Stimulated activated CD8-positive, alpha-beta memory T cell treated with anti-CD3 and anti-CD28 coated beads, Interleukin-4, amount 100 ng/mL, for 1 hour (primary cell): Measurements from ENCODE around the gene CLPTM1.
"Not testable (repeated sequence)": the region's sequence is repeated elsewhere in the genome, so short reads cannot be mapped to it uniquely, and the experiment has no call there.

Source experiments
- DNase-seq, 2 donors: peaks; one replicate each; pipeline ENCODE4 v3.0.0-alpha.2; 2020; ENCODE audit warnings: low read depth in 2 of 2, low spot score in 1 of 2

CLPTM1 gene

DNA sequence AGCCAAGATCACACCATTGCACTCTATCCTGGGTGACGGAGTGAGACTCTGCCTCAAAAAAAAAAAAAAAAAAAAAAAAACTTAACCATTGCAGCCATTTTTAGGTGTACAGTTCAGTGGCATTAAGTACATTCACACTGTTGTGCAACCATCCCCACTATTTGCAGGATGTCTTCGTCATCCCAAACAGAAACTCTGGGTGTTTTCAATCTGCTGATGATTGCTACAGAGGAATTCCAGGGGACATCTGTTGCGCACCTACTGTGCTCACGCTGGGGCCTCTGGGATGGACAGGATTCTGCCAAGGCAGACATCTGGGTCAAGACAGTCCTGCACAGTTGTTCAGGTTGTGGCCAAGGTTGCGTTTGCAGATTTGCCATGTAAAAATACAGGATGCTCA lies 15.5 kb upstream of the CLPTM1 start:
- no peak for DNase-seq

DNA sequence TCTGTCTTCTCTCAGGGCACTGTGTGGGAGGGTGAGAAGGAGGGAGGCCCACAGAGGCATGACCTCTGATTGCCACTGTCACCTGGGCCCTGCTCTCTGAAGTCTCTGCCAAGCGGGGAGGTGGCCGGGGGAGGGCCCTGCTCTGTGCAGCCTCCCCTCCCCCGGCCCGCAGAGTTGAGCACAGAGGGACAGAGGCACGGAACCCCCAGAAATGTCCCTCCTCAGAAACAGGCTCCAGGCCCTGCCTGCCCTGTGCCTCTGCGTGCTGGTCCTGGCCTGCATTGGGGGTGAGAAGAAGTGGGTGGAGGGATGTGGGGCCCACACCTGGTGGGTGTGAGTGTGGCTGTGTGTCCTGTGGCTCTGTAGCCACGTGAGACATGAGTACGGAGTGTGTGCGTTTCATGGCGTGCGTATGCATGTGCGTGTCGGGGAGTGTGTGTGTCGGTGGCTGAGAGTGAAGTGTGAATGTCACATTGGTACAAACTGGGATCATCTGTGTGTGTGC lies 13.1 kb upstream of the CLPTM1 start, which contains the start of gene APOC4:
Gene APOC4 (plus strand): TSS at position 171 of the 505 bp plus-strand sequence. CDS start 41 bp downstream, at position 212.
- no peak for DNase-seq

DNA sequence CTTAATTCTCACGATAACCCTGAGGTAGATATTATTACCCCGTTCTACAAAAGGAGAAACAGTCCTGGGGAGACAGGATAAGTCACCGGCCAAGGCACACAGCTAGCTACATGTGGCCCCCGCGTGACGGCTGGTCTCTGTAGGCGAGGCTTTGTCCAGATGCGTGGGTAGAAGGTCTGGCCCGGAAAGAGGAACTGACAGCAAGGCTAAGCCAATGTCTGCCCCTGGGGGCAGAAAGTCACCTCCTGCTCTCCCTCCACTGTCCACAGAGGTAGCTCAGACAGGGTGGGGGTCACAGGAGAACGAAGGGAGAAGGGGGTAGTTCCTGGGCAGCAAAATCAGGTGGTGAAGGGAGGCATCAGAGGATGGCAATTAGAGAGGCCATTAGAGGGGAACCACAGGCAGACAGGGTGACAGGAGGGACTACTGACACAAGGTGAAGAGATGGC lies 11.4 kb upstream of the CLPTM1 start:
- no peak for DNase-seq

DNA sequence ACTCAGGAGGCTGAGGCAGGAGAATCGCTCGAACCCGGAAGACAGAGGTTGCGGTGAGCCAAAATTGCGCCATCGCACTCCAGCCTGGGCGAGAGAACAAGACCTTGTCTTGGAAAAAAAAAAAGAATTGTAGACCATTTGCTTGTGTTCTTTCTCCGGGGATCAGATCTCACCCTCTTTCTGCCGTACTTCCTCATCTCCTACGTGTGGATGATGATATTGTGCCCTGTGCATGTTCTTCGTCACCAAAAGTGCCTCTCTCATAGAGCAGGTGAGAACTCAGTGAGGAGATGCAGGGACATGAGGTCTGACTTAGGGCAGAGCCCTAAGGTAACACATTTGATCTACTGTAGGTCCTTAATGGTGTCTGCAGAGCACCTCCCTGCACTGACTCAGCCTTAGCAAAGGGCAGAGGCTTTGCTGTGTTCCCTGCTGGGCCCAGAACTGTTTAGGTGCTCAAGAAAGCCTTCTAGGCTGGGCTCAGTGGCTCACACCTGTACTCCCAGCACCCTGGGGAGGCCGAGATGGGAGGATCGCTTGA lies 8.1 kb upstream of the CLPTM1 start:
- DNase-seq = no peak

DNA sequence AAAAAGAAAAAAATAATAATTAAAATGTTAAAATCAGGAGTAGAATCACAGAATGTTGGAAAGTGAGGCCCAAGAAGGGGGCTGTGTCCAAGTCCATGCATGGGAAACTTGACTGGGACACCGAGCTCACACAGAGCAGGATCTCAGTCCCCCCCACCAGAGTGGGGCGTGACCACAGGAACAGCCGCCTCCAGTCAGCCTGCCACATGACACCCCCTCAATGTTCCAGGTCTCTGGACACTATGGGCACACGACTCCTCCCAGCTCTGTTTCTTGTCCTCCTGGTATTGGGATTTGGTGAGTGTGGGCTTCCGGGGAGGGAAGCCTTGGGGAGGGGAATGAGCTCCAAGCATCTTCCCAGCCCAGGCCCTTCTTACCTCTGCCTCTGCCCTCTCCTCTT lies 6.9 kb upstream of the CLPTM1 start:
- DNase-seq = no peak

DNA sequence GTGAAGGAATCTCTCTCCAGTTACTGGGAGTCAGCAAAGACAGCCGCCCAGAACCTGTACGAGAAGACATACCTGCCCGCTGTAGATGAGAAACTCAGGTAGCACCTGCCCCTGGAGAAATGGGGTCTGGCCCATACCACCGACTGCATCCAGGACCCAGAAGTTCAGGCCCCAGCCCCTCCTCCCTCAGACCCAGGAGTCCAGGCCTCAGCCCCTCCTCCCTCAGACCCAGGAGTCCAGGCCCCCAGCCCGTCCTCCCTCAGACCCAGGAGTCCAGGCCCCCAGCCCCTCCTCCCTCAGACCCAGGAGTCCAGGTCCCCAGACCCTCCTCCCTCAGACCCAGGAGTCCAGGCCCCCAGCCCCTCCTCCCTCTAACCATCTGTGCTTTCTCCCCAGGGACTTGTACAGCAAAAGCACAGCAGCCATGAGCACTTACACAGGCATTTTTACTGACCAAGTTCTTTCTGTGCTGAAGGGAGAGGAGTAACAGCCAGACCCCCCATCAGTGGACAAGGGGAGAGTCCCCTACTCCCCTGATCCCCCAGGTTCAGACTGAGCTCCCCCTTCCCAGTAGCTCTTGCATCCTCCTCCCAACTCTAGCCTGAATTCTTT lies 6.3 kb upstream of the CLPTM1 start:
- no peak for DNase-seq

DNA sequence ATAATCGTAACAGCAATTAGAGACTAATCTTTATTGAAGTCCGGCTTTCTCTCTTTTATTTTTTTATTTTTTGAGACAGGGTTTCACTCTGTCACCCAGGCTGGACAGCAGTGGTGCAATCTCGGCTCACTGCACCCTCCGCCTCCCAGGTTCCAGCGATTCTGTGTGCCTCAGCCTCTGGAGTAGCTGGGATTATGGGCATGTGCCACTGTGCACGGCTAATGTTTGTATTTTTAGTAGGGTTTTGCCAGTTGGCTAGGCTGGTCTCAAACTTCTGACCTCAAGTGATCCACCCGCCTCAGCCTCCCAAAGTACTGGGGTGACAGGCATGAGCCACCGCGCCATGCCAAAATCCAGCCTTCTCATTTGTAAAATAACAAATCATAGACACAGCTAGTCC lies 5.6 kb upstream of the CLPTM1 start:
- DNase-seq = no peak

DNA sequence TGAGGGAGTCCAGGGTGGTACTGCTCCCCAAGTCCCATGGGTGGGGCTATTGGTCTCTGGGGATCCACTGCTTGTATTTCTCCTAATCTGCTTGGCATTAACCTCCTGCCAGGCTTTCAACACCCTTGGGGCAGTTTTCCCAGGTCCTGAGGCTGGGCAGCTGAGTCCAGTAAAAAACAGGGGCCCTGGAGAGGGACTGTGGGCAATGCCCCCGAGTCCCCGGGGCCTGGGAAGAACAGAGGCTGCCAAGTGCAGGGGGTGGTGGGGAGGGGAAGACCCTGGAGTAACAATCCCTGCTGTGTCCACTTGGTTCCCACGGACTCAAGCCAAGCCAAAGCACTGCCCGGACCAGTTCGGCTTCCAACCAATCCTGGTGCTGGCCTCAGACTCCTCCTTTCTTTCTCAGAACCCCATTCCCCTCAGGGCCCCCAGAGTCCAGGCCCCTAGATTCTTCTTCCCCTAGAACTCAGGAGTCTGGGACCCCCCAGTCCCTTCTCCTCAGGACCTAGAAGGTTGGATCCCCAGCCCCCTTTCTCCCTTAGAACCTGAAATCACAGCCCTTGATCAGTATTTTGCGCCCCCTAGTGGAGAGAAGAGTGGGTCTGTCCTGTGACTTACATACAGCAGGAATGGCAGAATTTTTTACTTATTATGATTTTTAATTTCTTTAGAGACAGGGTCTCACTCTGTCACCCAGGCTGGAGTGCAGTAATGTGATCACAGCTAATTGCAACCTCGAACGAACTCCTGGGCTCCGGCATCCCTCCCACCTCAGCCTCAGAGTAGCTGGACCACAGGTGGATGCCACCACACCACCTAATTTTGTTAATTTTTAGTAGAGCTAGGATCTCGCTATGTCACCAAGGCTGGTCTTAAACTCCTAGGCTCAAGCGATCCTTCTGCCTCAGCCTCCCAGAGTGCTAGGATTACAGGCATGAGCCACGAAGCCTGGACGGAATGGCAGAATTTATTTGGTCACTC lies 3.7 kb upstream of the CLPTM1 start:
- peak; percentile 28 to 39 for DNase-seq

DNA sequence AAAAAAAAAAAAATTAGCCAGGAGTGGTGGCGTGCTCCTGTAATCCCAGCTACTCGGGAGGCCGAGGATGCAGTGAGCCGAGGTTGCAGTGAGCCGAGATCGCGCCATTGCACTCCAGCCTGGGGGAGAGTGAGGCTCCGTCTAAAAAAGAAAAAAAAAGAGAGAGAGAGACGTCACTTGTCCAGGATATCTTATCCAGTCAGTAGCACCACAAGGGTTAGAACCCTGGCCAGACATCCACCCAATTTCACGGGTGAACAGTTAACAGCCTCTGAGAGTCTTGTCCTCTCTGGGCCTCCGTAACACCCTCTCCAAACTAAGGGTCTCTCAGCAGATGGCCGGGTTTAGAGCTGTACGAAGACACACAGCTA lies 917 bp upstream of the CLPTM1 start:
- no peak for DNase-seq

DNA sequence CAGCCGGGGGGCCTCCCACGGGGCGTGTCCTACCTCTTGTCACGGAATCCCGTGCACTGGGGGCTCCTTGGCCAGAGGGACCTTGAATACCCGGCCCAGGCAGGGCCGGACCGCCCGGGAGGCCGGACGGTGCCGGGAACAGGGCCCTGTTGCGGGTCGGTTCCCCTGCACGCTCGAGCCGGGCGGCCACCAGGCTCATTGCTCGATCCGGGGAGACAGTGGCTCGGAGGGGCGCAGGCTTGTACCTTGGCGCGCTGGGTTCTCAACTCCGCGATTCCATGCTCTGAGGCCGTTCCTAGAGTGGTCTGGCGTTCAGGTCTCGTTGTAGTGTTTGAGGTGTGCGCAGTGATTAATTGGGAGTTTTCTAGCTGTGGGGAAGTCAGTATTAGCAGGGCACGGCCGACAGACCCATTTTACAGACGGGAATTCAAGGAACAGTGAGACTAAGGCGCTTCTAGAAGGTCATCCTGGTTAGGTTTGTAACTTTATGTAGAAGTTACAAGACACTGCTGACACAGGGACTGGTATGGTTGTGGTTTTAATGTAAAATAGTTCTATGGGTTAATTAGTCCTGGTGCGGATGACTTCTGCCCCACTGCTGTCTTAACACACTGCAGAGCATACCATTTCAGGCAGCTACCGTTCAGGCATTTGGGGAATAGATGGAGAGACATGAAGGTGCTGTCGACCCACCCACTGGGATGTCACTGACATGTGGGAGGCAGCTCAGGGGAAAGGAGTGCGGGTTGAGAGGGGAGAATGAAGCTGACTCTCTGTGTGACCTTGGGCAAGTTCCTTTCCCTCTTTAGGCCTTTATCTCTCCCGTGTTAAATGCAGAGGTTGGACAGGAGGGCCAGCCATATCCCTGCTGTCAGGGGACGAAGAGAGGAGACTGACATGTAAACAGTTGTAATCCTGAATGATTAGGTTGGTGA lies 592 bp downstream of the CLPTM1 start:
- DNase-seq = no peak

DNA sequence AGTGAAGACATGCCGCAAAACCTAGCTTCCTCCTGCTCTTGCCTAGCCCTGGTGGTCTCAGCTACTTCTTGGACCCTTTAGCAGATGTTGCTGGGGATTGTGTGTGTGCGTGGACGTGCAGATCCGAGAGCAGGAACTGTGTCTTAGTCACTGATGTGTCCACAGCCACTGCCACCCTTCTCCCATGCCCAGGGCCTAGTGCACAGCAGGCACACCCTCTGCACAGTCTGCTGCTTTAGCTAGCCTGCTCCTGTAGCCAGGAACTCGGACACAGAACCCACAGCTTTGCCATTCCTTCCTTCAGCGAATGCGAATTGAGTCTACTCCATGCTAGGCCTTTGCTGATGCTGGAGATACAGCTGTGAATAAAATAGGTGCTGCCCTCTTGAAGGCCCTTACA lies 2.3 kb downstream of the CLPTM1 start:
- no peak for DNase-seq

DNA sequence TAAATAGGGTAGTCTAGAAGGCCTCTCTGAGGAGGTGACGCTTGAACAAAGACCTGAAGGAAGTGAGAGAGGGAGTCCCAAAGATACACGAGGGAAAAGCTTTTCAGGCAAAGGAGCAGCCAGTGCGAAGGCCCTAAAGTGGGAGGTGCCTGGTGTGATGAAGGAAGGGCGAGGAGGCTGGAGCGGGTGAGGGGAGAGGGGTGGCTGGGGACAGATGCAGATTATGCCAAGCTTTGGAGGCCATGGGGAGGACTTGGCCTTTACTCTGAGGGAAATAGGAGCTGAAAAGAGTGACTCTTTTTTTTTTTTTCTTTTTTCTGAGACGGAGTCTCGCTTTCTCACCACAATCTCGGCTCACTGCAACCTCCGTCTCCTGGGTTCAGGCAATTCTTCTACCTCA lies 2.9 kb downstream of the CLPTM1 start:
- no peak for DNase-seq

DNA sequence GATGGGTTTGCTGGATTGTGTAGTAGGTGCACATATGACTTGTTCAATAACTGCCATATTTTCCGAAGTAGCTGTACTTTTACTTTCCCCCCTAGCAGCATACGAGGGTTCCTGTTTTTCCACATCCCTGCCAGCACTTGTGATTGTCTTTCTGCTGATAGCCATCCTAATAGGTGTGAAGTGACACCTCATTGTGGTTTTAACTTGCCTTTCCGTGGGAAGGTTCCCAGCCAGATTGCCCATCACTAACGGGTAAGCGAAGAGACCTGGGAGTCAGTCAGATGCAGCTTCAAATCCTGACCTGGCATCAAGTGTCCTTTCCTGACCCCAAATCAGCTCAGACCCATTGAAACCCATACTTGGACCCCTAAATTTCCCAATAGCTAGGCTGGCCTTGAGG lies 4.5 kb downstream of the CLPTM1 start:
- no peak for DNase-seq

DNA sequence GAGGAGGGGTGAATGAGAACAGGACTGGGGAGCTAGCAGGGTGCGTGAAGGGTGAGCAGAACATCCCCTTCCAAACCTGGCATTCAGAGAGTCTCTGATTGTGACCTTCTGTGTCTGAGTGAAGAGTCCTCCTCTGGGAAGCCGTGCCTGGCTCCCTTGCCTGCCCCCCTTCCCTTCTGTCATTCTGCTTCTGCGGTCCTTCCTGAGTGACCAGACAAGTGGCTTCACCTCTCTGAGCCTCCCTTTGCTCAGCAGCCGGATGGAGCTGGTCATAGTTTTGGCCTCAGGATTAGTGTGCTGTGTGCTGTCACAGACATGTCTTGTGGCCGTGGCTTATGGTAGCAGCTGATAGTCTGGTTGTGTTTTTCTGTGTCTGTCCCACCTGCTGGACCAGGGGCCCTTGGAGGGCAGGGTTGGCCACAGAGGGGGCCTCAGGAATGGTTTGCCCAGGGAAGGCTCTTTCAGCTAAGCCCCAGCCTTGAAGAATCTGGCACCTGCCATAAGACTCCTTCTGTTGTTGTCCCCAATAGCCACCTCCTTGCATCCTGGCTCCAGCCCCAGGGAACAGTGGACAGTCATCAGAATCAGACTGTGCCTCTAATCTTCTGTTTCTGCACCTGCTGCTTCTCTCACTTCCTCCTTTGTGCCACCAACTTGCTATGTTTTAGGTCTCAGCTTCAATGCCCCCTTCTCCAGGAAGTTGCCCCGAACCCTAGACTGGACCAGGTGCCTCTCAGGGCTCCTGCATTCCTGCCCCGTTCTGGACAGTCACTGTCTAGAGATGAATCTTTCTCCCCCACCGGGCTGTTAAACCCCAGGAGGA lies 5.9 kb downstream of the CLPTM1 start:
- no peak for DNase-seq

DNA sequence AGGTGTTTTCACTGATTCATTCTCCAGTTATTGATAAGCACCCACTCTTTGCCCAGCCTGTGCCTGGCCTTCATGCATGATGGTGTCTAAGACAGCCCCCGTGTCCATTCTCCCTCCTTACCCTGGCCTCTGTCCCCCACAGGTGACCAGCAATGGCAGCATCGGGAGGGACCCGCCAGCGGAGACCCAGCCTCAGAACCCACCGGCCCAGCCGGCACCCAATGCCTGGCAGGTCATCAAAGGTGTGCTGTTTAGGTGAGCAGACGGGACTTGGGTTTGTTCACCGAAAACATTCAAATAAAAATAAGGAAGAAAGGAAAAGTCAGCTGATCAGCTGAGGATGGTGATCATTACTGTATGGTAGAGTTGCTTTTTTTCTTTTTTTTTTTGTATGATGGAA lies 6.6 kb downstream of the CLPTM1 start:
- no peak for DNase-seq

DNA sequence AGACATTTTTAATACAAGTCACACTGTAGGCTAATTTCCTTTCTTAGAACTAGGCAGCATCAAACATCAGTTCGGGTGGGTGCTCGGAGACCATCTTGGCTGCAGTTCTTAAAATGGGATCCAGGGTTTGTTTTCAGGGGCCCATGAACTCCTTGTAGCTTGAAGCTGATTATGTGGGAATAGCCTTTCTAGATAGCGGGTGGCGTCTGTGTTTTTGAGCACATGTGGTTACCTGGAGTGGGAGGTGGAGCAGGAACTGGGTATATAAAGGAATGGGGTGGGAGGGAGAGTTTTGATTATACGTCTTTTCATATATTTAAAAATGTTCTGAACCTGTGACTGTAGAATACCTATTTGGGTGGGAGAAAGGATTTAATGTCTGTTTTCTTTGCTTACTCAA lies 12.9 kb downstream of the CLPTM1 start:
- no peak for DNase-seq

DNA sequence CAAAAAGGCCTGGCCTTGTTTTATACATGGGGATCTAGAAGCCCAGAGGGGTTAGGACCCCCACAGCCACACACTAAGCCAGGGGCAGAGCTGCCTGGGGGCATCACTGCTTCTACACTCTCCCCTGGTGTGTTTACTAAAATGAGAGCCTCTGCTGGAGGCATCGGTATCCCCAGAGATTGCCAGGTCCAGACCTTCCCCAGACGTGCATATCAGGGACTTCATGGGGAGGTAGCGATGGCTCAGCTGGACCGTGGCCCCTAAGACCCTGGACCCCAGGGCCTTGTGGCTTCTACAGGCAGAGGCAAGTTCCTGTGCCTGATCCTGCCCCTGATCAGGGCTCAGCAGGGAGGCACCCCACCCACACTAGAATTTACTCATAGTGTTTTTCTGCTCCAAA lies 13.5 kb downstream of the CLPTM1 start:
- DNase-seq = no peak

DNA sequence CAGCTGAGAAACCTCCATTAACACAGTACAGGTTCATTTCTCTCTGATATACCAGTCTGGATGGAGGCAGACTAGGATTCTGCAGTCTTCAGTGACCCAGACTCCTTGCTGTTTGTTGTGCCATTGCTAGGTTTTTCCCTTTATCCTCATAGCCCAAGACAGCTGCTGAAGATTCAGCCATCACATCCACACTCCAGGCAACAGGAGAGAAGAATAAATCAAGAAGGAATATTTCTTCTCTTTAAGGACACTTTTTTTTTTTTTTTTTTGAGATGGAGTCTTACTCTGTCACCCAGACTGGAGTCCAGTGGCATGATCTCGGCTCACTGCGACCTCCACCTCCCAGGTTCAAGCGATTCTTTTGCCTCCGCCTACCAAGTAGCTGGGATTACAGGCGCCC lies 14.3 kb downstream of the CLPTM1 start:
- no peak for DNase-seq

DNA sequence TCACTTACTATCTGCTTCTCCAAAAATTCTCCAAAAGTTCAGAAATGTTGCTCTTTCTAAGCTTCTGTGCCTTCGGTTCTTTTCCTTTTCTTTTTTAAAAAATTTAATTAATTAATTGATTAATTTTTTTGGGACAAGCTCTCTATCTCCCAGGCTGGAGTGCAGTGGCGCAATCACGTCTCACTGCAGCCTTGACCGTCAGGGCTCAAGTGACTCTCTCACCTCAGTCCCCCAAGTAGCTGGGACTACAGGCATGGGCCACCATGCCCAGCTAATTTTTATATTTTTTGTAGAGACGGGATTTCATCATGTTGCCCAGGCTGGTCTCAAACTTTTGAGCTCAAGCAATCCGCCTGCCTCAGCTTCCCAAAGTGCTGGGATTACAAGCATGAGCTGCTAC lies 16.3 kb downstream of the CLPTM1 start:
- DNase-seq = not testable (repeated sequence)

DNA sequence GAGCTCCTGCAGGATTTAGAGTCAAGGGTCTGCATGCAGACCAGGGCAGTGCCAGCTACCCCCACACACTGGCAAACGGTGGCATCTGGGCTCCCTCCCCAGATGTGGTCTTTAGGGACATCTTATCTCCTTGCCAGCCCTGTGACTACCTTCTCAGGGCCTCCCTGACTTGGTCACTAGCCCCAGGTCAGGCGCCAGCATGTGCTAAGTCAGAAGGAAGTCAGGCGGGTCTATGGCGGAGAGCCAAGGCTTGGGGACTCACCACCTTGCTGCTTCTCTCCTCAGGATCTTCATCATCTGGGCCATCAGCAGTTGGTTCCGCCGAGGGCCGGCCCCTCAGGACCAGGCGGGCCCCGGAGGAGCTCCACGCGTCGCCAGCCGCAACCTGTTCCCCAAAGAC lies 17.6 kb downstream of the CLPTM1 start:
- DNase-seq = no peak
